Neural cell (in vitro differentiated cells): Measurements from ENCODE around the gene MAP3K7. TPM values are rescaled to one million over a fixed set of nuclear protein-coding genes. Genes with fewer than 3 reads are reported as not detected.

Experiments
- H2AFZ ChIP-seq: fragments of 200-600, 300-800 bp; sonication (generic), shearing (Covaris generic); 2 replicates; pipeline ENCODE4 v1.6.0; 2014; ENCODE audit warnings: low read depth, mild to moderate bottlenecking, antibody characterized with exemption, low read length, moderate library complexity
- H3F3A ChIP-seq: fragments of 200-600 bp; shearing (Covaris generic); 2 replicates; pipeline ENCODE4 v1.6.1; 2016; ENCODE audit warnings: mild to moderate bottlenecking, moderate library complexity, mixed read lengths, antibody characterized with exemption, low read length; ENCODE audit not compliant: insufficient read depth, poor library complexity, severe bottlenecking
- H3K27ac ChIP-seq: fragments of 200-600, 300-800 bp; sonication (generic), shearing (Covaris generic); 2 replicates; pipeline ENCODE4 v1.5.1; 2014; ENCODE audit warnings: mild to moderate bottlenecking, low read length, moderate library complexity
- H3K27me3 ChIP-seq: fragments of 300-800, 200-600 bp; sonication (generic), shearing (Covaris generic); 2 replicates; pipeline ENCODE4 v1.6.0; 2014; ENCODE audit warnings: mild to moderate bottlenecking, low read depth, low read length, moderate library complexity; ENCODE audit not compliant: insufficient read depth
- H3K36me3 ChIP-seq: fragments of 300-800, 200-600 bp; sonication (generic), shearing (Covaris generic); 2 replicates; pipeline ENCODE4 v1.5.1; 2014; ENCODE audit warnings: mild to moderate bottlenecking, antibody characterized with exemption, low read length, moderate library complexity; ENCODE audit not compliant: insufficient read depth
- H3K4me2 ChIP-seq: fragments of 300-800, 200-600 bp; sonication (generic), shearing (Covaris generic); 2 replicates; pipeline ENCODE4 v1.6.0; 2014; ENCODE audit warnings: mild to moderate bottlenecking, low read length
- H3K4me3 ChIP-seq: fragments of 300-800, 200-600 bp; sonication (generic), shearing (Covaris generic); 2 replicates; pipeline ENCODE4 v1.5.1; 2014; ENCODE audit warnings: mild to moderate bottlenecking, low read length, moderate library complexity
- H3K79me2 ChIP-seq: fragments of 200-600 bp; shearing (Covaris generic); replicated peaks from 2 replicates; pipeline ENCODE4 v1.6.0; 2014; ENCODE audit warnings: mild to moderate bottlenecking, low read length, moderate library complexity; ENCODE audit not compliant: insufficient read depth
- H3K9ac ChIP-seq: fragments of 300-800, 200-600 bp; sonication (generic), shearing (Covaris generic); 2 replicates; pipeline ENCODE4 v1.6.1; 2016; ENCODE audit warnings: mild to moderate bottlenecking, low read length, mixed read lengths
- H3K9me2 ChIP-seq: fragments of 200-600 bp; shearing (Covaris generic); 2 replicates; pipeline ENCODE4 v1.6.1; 2016; ENCODE audit warnings: mild to moderate bottlenecking, low read length, mixed read lengths; ENCODE audit not compliant: insufficient read depth
- H3K9me3 ChIP-seq: fragments of 200-600, 300-800 bp; sonication (generic), shearing (Covaris generic); 2 replicates; pipeline ENCODE4 v1.6.1; 2016; ENCODE audit warnings: mild to moderate bottlenecking, mixed run types, low read length, moderate library complexity, mixed read lengths
- H4K20me1 ChIP-seq: fragments of 200-600 bp; shearing (Covaris generic); 2 replicates; pipeline ENCODE4 v1.6.1; 2016; ENCODE audit warnings: mild to moderate bottlenecking, mixed run types; ENCODE audit not compliant: insufficient read depth
- EP300 ChIP-seq: fragments of 450-650 bp; conservative IDR thresholded peaks from 2 replicates; pipeline ENCODE4 v1.6.1; 2014; ENCODE audit warnings: antibody characterized with exemption, mild to moderate bottlenecking, moderate library complexity; ENCODE audit not compliant: poor library complexity, severe bottlenecking
- MXI1 ChIP-seq: fragments of 450-650 bp; conservative IDR thresholded peaks from 2 replicates; pipeline ENCODE4 v1.6.1; 2014; ENCODE audit warnings: antibody characterized with exemption, mild to moderate bottlenecking; ENCODE audit not compliant: poor library complexity, severe bottlenecking
- POLR2AphosphoS5 ChIP-seq: IDR thresholded peaks from 2 replicates; pipeline ENCODE4 v1.6.1; 2012
- RAD21 ChIP-seq: fragments of 450-650 bp; conservative IDR thresholded peaks from 2 replicates; pipeline ENCODE4 v1.6.1; 2014; ENCODE audit warnings: antibody characterized with exemption, mild to moderate bottlenecking, moderate library complexity
- SMC3 ChIP-seq: fragments of 450-650 bp; conservative IDR thresholded peaks from 2 replicates; pipeline ENCODE4 v1.6.1; 2014; ENCODE audit warnings: antibody characterized with exemption, mild to moderate bottlenecking, moderate library complexity; ENCODE audit not compliant: poor library complexity
- TAF1 ChIP-seq: IDR thresholded peaks from 2 replicates; pipeline ENCODE4 v1.6.1; 2012; ENCODE audit warnings: low read depth
- polyA plus RNA-seq: library from polyadenylated mRNA; depleted of rRNA; stranded (reverse); fragments of >200 nt; gene quantifications from 2 replicates; pipeline ENCODE4 v1.2.3, GENCODE V29; 2014
- TF ChIP-seq, protein P1 (sequence below): IDR thresholded peaks from 2 replicates; pipeline ENCODE4 v1.6.1; 2012; ENCODE audit warnings: borderline replicate concordance
- TF ChIP-seq, protein P2 (sequence below): fragments of 450-650 bp; IDR thresholded peaks from 2 replicates; pipeline ENCODE4 v1.5.1; 2014; ENCODE audit warnings: antibody characterized with exemption, mild to moderate bottlenecking, moderate library complexity; ENCODE audit not compliant: poor library complexity, severe bottlenecking

The MAP3K7 gene
- polyA plus RNA-seq, 1 donor from 2014 or later, result 71.6 TPM

DNA sequence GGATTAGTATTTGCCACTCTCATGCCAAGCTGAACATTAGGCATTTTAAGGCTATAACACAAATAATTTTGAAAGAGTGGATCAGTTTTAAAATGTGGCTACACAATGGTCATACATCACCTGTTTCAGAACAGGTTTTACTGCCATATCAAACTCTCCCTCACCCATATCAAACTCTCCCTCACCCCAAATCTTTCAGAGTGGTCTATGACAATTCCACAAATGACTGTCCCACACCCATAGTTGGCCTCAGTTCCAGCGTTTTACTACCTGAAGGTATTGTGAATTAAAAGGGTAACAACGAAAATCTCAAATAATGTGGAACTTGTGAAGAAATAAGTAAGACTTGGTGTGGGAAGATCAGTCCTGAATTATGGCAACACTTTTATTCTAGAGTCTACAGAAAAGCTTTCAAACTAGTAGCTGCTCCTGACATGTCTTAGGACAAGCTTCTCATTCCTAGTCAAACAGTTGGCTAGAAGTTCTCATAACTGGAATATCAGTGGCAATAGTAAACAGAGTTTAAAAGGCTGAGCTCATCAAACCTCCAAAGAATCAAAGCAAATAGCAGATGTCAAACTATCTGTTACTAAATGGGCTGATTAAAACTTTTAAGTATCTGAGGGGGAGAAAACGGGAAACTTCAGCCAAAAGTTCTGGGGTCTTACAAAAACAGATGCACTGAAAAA is 52.4 kb downstream of the MAP3K7 start:
- no peak overlapping the region for H3K9ac ChIP-seq
- TF ChIP-seq, protein P1, sequence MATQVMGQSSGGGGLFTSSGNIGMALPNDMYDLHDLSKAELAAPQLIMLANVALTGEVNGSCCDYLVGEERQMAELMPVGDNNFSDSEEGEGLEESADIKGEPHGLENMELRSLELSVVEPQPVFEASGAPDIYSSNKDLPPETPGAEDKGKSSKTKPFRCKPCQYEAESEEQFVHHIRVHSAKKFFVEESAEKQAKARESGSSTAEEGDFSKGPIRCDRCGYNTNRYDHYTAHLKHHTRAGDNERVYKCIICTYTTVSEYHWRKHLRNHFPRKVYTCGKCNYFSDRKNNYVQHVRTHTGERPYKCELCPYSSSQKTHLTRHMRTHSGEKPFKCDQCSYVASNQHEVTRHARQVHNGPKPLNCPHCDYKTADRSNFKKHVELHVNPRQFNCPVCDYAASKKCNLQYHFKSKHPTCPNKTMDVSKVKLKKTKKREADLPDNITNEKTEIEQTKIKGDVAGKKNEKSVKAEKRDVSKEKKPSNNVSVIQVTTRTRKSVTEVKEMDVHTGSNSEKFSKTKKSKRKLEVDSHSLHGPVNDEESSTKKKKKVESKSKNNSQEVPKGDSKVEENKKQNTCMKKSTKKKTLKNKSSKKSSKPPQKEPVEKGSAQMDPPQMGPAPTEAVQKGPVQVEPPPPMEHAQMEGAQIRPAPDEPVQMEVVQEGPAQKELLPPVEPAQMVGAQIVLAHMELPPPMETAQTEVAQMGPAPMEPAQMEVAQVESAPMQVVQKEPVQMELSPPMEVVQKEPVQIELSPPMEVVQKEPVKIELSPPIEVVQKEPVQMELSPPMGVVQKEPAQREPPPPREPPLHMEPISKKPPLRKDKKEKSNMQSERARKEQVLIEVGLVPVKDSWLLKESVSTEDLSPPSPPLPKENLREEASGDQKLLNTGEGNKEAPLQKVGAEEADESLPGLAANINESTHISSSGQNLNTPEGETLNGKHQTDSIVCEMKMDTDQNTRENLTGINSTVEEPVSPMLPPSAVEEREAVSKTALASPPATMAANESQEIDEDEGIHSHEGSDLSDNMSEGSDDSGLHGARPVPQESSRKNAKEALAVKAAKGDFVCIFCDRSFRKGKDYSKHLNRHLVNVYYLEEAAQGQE, result no peak
- TF ChIP-seq, protein P2, sequence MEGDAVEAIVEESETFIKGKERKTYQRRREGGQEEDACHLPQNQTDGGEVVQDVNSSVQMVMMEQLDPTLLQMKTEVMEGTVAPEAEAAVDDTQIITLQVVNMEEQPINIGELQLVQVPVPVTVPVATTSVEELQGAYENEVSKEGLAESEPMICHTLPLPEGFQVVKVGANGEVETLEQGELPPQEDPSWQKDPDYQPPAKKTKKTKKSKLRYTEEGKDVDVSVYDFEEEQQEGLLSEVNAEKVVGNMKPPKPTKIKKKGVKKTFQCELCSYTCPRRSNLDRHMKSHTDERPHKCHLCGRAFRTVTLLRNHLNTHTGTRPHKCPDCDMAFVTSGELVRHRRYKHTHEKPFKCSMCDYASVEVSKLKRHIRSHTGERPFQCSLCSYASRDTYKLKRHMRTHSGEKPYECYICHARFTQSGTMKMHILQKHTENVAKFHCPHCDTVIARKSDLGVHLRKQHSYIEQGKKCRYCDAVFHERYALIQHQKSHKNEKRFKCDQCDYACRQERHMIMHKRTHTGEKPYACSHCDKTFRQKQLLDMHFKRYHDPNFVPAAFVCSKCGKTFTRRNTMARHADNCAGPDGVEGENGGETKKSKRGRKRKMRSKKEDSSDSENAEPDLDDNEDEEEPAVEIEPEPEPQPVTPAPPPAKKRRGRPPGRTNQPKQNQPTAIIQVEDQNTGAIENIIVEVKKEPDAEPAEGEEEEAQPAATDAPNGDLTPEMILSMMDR, result no peak
- TF ChIP-seq SMC3 (no peak), TAF1 (no peak), RAD21 (no peak), MXI1 (no peak)

DNA sequence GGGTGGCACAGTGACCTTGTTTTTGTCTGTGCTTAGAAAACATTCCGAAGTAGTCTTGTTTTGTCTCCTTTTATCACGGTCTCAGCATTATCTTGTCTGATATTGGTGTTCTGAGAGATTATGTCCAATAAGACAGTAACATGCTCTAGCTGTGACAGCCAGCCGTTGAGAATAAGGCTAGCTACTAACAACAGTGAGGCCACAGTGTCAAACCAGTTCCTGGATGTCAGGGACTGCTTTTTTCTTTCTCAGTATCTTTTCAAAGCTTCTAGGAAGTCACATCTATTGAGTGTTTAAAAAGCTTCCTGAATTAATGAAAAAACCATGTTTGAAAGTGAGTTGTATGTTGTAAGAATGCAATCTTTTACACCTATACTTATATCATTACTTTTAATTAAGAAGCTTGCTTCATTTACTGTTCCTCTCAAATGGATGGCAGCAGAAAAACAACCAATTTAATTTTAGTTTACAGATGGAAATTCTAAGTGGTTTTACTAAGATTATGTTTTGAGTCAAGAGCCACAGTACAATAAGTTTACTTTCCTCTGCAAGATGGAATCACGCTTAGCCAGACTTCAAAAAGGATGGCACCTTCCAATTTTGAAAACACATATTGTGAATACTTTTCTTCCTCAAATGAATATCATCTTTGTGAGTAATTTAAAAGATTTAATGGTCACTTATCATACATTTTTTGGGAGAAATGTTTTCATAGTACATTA is 53.1 kb downstream of the MAP3K7 start:
- no peak overlapping the region for H3K4me2 ChIP-seq
- no peaks in the 10 kb centered on the region for H3K9me2 ChIP-seq
- H3K36me3 ChIP-seq, result no peaks in the 10 kb centered on the region
- H3F3A ChIP-seq, result no peaks in the 10 kb centered on the region
- TF ChIP-seq TAF1, result no peak
- TF ChIP-seq RAD21, result no peak
- TF ChIP-seq SMC3, result no peak
- no peak overlapping the region for H2AFZ ChIP-seq
- H3K79me2 ChIP-seq, result no peaks in the 10 kb centered on the region
- H3K27ac ChIP-seq, result no peak overlapping the region
- no peak overlapping the region for H3K9ac ChIP-seq
- no peaks in the 10 kb centered on the region for H4K20me1 ChIP-seq
- H3K27me3 ChIP-seq, result no peaks in the 10 kb centered on the region
- H3K4me3 ChIP-seq, result no peak overlapping the region
- H3K9me3 ChIP-seq, result no peaks in the 10 kb centered on the region

More for the DNA sequence above, 52.4 kb downstream of the MAP3K7 start:
- Histone ChIP-seq H3F3A (no peaks in the 10 kb centered on the region), H3K79me2 (no peaks in the 10 kb centered on the region), H3K4me3 (no peak overlapping the region), H3K4me2 (no peak overlapping the region), H3K27me3 (no peaks in the 10 kb centered on the region), H4K20me1 (no peaks in the 10 kb centered on the region), H3K9me2 (no peaks in the 10 kb centered on the region), H3K36me3 (no peaks in the 10 kb centered on the region), H3K27ac (no peak overlapping the region), H3K9me3 (no peaks in the 10 kb centered on the region), H2AFZ (no peak overlapping the region)

DNA sequence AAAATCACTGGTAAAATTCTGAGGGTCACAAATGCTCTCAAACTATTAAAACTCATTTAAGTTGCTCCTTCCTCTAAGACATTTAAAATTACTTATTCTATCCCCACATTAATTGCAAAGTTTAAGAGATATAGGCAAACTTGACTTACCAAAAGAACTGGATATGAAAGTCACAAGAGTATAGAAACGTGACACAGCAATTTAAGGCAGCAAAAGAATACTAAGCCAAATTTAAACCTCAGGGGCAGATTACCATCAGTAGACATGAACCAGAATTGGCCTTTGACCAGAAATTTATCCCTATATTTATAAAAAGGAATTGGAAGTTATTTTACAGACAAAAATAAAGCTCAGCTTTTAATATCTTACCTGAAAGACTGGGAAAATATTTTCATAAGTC is 56.0 kb downstream of the MAP3K7 start:
- Histone ChIP-seq H3K9me2 (no peaks in the 10 kb centered on the region), H3K27me3 (no peaks in the 10 kb centered on the region), H3K9ac (no peak overlapping the region), H3K4me2 (no peak overlapping the region), H3K27ac (no peak overlapping the region), H2AFZ (no peak overlapping the region), H3F3A (no peaks in the 10 kb centered on the region), H3K4me3 (no peak overlapping the region), H4K20me1 (no peaks in the 10 kb centered on the region), H3K79me2 (no peaks in the 10 kb centered on the region), H3K36me3 (no peaks in the 10 kb centered on the region), H3K9me3 (no peaks in the 10 kb centered on the region)
- TF ChIP-seq, protein P2, result no peak
- no peak for TF ChIP-seq RAD21
- TF ChIP-seq EP300, result no peak
- TF ChIP-seq POLR2AphosphoS5, result no peak
- TF ChIP-seq, protein P1, result no peak
